ENCODE results near the gene PHF12.

GRCh38 chr17:28961391-28961790 is 10.1 kb upstream of the PHF12 start:
- TF ChIP-seq CTCF (IDR thresholded peaks at IDR 0.05) (no peak), POLR2A (IDR thresholded peaks at IDR 0.05) (no peak), EP300 (IDR thresholded peaks at IDR 0.05) (no peak), POLR2AphosphoS5 (IDR thresholded peaks at IDR 0.05) (no peak)

Data from upper lobe of left lung (tissue), 4 donors.